ENCODE data around the gene DNASE1L1. TPM values are rescaled to one million over a fixed set of nuclear protein-coding genes. Genes with fewer than 3 reads are reported as not detected.

The DNASE1L1 gene
- total and polyA plus RNA-seq, 2 of the 13 experiments (the other 11 are each of a cell fraction or from before 2014, with no cell fraction given) = 4.7 to 12.3 TPM

- TF ChIP-seq ZBTB4 (CRISPR knock-in tag; IDR thresholded peaks at IDR 0.05; ENCODE audit: borderline replicate concordance) = no peak
- no peak for TF ChIP-seq ZNF205 (CRISPR knock-in tag; IDR thresholded peaks at IDR 0.05)
- no peak for TF ChIP-seq NCOA2 (CRISPR knock-in tag; IDR thresholded peaks at IDR 0.05)
- TF ChIP-seq DR1 (CRISPR knock-in tag; IDR thresholded peaks at IDR 0.05) = no peak
- TF ChIP-seq, protein P1, sequence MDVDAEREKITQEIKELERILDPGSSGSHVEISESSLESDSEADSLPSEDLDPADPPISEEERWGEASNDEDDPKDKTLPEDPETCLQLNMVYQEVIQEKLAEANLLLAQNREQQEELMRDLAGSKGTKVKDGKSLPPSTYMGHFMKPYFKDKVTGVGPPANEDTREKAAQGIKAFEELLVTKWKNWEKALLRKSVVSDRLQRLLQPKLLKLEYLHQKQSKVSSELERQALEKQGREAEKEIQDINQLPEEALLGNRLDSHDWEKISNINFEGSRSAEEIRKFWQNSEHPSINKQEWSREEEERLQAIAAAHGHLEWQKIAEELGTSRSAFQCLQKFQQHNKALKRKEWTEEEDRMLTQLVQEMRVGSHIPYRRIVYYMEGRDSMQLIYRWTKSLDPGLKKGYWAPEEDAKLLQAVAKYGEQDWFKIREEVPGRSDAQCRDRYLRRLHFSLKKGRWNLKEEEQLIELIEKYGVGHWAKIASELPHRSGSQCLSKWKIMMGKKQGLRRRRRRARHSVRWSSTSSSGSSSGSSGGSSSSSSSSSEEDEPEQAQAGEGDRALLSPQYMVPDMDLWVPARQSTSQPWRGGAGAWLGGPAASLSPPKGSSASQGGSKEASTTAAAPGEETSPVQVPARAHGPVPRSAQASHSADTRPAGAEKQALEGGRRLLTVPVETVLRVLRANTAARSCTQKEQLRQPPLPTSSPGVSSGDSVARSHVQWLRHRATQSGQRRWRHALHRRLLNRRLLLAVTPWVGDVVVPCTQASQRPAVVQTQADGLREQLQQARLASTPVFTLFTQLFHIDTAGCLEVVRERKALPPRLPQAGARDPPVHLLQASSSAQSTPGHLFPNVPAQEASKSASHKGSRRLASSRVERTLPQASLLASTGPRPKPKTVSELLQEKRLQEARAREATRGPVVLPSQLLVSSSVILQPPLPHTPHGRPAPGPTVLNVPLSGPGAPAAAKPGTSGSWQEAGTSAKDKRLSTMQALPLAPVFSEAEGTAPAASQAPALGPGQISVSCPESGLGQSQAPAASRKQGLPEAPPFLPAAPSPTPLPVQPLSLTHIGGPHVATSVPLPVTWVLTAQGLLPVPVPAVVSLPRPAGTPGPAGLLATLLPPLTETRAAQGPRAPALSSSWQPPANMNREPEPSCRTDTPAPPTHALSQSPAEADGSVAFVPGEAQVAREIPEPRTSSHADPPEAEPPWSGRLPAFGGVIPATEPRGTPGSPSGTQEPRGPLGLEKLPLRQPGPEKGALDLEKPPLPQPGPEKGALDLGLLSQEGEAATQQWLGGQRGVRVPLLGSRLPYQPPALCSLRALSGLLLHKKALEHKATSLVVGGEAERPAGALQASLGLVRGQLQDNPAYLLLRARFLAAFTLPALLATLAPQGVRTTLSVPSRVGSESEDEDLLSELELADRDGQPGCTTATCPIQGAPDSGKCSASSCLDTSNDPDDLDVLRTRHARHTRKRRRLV (CRISPR knock-in tag; IDR thresholded peaks at IDR 0.05) = no peak
- no peak for TF ChIP-seq ZNF660 (CRISPR knock-in tag; IDR thresholded peaks at IDR 0.05; ENCODE audit: borderline replicate concordance, low read depth)
- TF ChIP-seq ZNF772 (CRISPR knock-in tag; IDR thresholded peaks at IDR 0.05) = no peak
- 0 out of 2 replicates have a peak, but pooled peaks have one; percentile 10 for TF ChIP-seq ZXDC (CRISPR knock-in tag; IDR thresholded peaks at IDR 0.05)
- no peak for TF ChIP-seq CSRNP1 (CRISPR knock-in tag; IDR thresholded peaks at IDR 0.05)
- TF ChIP-seq GTF2F1 (IDR thresholded peaks at IDR 0.05; ENCODE audit: low read length) = no peak
- TF ChIP-seq ZBTB39 (CRISPR knock-in tag; IDR thresholded peaks at IDR 0.05) = no peak
- no peak for TF ChIP-seq ZNF781 (CRISPR knock-in tag; IDR thresholded peaks at IDR 0.05; ENCODE audit: borderline replicate concordance, not compliant biosample characterization)
- no peak for TF ChIP-seq ZBTB1 (CRISPR knock-in tag; IDR thresholded peaks at IDR 0.05; ENCODE audit: borderline replicate concordance)
- TF ChIP-seq CCAR2 (optimal IDR thresholded peaks at IDR 0.05; ENCODE audit: low read depth, low read length) = no peak
- no peak for TF ChIP-seq ZNF180 (CRISPR knock-in tag; IDR thresholded peaks at IDR 0.05; ENCODE audit: borderline replicate concordance, low read depth)
Observed at GRCh38 chrX:154379569-154379951, 29.5 kb downstream of the DNASE1L1 start (continued).

All from HepG2 (cell line).